ENCODE results near the gene FANCD2OS.

FANCD2OS gene

GRCh38 chr3:10055097-10055496, 53.0 kb downstream of the FANCD2OS start:
- Histone ChIP-seq H3K9me3 (ENCODE audit: control insufficient read depth, low read length) (no peaks in the 10 kb centered on the region), H3K27me3 (replicated peaks; ENCODE audit: control insufficient read depth, insufficient read depth, low read length, poor library complexity, severe bottlenecking) (no peaks in the 10 kb centered on the region), H3K4me3 (ENCODE audit: insufficient read depth, low read depth, low read length, poor library complexity, severe bottlenecking) (no peak overlapping the region), H3K27ac (ENCODE audit: insufficient read depth, low read length, poor library complexity, severe bottlenecking) (no peak overlapping the region), H3K36me3 (ENCODE audit: control insufficient read depth, insufficient read depth, low read length) (no peaks in the 10 kb centered on the region), H3K4me1 (ENCODE audit: control insufficient read depth, insufficient read depth, low read length, poor library complexity, severe bottlenecking) (no peaks in the 10 kb centered on the region)
- DNase-seq = no peak
